ENCODE results near the gene NAALADL2.

DNA sequence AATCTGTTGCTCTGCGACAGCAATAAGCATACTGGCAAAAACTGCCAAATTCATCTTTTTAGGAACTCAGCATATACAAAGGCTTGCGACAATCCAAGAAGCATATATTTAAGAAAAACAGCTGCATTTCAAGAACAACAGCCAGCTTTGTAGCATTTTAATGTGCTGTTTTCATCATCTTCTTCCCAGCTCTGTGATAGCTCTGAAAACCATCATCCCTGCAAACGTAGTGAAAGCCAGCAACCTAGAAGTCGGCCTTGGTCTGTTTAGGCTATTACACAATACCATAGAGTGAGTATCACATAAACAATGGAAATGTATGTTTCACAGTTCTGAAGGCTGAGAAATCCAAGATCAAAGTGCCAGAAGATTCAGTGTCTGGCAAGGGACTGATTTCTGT is 187.5 kb downstream of the NAALADL2 start:
- no peak for TF ChIP-seq POLR2A (IDR thresholded peaks at IDR 0.05)
- TF ChIP-seq POLR2AphosphoS5 (IDR thresholded peaks at IDR 0.05; ENCODE audit: insufficient read depth in 1 of 2, low read depth in 1 of 2) = no peak

All from vagina (tissue), 2 donors.